Nucleus accumbens (tissue), 56 donors: ENCODE measurements around the gene CTNND2.
A peak's percentile ranks its signal among the peaks of the same experiment; 100 is the strongest.
"Not testable (repeated sequence)": the region's sequence is repeated elsewhere in the genome, so short reads cannot be mapped to it uniquely, and the experiment has no call there.

ENCODE experiments used
- DNase-seq, 56 donors: peaks; one replicate each; lab custom pipeline; 2025; lab: John Stamatoyannopoulos, UW

Gene CTNND2

GRCh38 chr5:11072568-11072967, 831.7 kb downstream of the CTNND2 start:
- peak in 25 of 56 donors; percentile 7 to 51 (median 23) for DNase-seq

GRCh38 chr5:11072076-11072475, 832.2 kb downstream of the CTNND2 start:
- DNase-seq, result no peak

GRCh38 chr5:11069041-11069440, 835.2 kb downstream of the CTNND2 start:
- no peak for DNase-seq

- not testable (repeated sequence) for DNase-seq
Observed at GRCh38 chr5:11065723-11066122, 838.5 kb downstream of the CTNND2 start.

- no peak for DNase-seq
Observed at GRCh38 chr5:11064763-11065450, 839.3 kb downstream of the CTNND2 start.

GRCh38 chr5:11062397-11062796, 841.8 kb downstream of the CTNND2 start:
- no peak for DNase-seq

- DNase-seq, result no peak
Observed at GRCh38 chr5:11056560-11056959, 847.7 kb downstream of the CTNND2 start.

GRCh38 chr5:11054014-11054413, 850.2 kb downstream of the CTNND2 start:
- DNase-seq, result peak in 3 of 56 donors; percentile 13 to 18 (median 18)

- DNase-seq, result no peak
Observed at GRCh38 chr5:11052871-11053270, 851.4 kb downstream of the CTNND2 start.

GRCh38 chr5:11050596-11051304, 853.5 kb downstream of the CTNND2 start:
- DNase-seq, result peak in 3 of 56 donors; percentile 29 to 46 (median 33)

- no peak for DNase-seq
Observed at GRCh38 chr5:11048760-11049159, 855.5 kb downstream of the CTNND2 start.

GRCh38 chr5:11047625-11048024, 856.6 kb downstream of the CTNND2 start:
- DNase-seq, result no peak

GRCh38 chr5:11047030-11047429, 857.2 kb downstream of the CTNND2 start:
- DNase-seq, result peak in 1 of 56 donors; percentile 23

GRCh38 chr5:11046160-11046559, 858.1 kb downstream of the CTNND2 start:
- peak in 13 of 56 donors; percentile 7 to 45 (median 22) for DNase-seq

- no peak for DNase-seq
Observed at GRCh38 chr5:11045411-11045810, 858.8 kb downstream of the CTNND2 start.

- DNase-seq, result no peak
Observed at GRCh38 chr5:11044581-11044980, 859.7 kb downstream of the CTNND2 start.

GRCh38 chr5:11043881-11044280, 860.4 kb downstream of the CTNND2 start:
- no peak for DNase-seq

GRCh38 chr5:11040345-11040744, 863.9 kb downstream of the CTNND2 start:
- no peak for DNase-seq

- no peak for DNase-seq
Observed at GRCh38 chr5:11038772-11039171, 865.5 kb downstream of the CTNND2 start.

- DNase-seq, result no peak
Observed at GRCh38 chr5:11037941-11038340, 866.3 kb downstream of the CTNND2 start.

- no peak for DNase-seq
Observed at GRCh38 chr5:11037080-11037479, 867.2 kb downstream of the CTNND2 start.

- no peak for DNase-seq
Observed at GRCh38 chr5:11030671-11031070, 873.6 kb downstream of the CTNND2 start.
